Effector memory CD4-positive, alpha-beta T cell (primary cell): ENCODE measurements around the gene GARRE1.
"Not testable (repeated sequence)": the region's sequence is repeated elsewhere in the genome, so short reads cannot be mapped to it uniquely, and the experiment has no call there.

Source experiments
- DNase-seq, 3 donors: peaks; one replicate each; pipeline ENCODE4 v3.0.0-alpha.2; 2020
- H3K27ac ChIP-seq: 2 replicates; pipeline ENCODE4 v1.7.0; 2013; ENCODE audit warnings: mild to moderate bottlenecking, low read length, moderate library complexity; ENCODE audit not compliant: insufficient read depth, poor library complexity, severe bottlenecking
- H3K27me3 ChIP-seq: replicated peaks from 2 replicates; pipeline ENCODE4 v1.7.0; 2013; ENCODE audit warnings: mild to moderate bottlenecking, low read length; ENCODE audit not compliant: insufficient read depth, control insufficient read depth, poor library complexity, severe bottlenecking
- H3K36me3 ChIP-seq: 2 replicates; pipeline ENCODE4 v1.7.0; 2013; ENCODE audit warnings: mild to moderate bottlenecking, low read length, moderate library complexity; ENCODE audit not compliant: control insufficient read depth, insufficient read depth
- H3K4me1 ChIP-seq: 2 replicates; pipeline ENCODE4 v1.7.0; 2013; ENCODE audit warnings: low read length, mild to moderate bottlenecking; ENCODE audit not compliant: control insufficient read depth, insufficient read depth, poor library complexity, severe bottlenecking
- H3K4me3 ChIP-seq: 2 replicates; pipeline ENCODE4 v1.7.0; 2013; ENCODE audit warnings: low read length, low read depth, mild to moderate bottlenecking; ENCODE audit not compliant: insufficient read depth, poor library complexity, severe bottlenecking
- H3K9me3 ChIP-seq: 2 replicates; pipeline ENCODE4 v1.7.0; 2013; ENCODE audit warnings: mild to moderate bottlenecking, low read length, moderate library complexity; ENCODE audit not compliant: control insufficient read depth
- total RNA-seq, 3 donors: gene quantifications; one replicate each; lab custom pipeline; 2026; lab: John Stamatoyannopoulos, UW

GARRE1 gene, protein sequence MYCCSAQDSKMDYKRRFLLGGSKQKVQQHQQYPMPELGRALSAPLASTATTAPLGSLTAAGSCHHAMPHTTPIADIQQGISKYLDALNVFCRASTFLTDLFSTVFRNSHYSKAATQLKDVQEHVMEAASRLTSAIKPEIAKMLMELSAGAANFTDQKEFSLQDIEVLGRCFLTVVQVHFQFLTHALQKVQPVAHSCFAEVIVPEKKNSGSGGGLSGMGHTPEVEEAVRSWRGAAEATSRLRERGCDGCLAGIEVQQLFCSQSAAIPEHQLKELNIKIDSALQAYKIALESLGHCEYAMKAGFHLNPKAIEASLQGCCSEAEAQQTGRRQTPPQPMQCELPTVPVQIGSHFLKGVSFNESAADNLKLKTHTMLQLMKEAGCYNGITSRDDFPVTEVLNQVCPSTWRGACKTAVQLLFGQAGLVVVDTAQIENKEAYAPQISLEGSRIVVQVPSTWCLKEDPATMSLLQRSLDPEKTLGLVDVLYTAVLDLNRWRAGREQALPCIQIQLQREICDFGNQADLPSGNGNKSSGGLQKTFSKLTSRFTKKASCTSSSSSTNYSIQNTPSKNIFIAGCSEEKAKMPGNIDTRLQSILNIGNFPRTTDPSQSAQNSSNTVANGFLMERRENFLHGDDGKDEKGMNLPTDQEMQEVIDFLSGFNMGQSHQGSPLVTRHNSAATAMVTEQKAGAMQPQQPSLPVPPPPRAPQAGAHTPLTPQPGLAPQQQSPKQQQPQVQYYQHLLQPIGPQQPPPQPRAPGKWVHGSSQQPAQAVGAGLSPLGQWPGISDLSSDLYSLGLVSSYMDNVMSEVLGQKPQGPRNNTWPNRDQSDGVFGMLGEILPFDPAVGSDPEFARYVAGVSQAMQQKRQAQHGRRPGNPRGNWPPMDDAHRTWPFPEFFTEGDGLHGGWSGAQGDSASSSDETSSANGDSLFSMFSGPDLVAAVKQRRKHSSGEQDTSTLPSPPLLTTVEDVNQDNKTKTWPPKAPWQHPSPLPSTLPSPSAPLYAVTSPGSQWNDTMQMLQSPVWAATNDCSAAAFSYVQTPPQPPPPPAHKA (N-terminal part only)
- total RNA-seq: 84.2 to 97.6 (median 94.3) reads per million in 3 donors

DNA sequence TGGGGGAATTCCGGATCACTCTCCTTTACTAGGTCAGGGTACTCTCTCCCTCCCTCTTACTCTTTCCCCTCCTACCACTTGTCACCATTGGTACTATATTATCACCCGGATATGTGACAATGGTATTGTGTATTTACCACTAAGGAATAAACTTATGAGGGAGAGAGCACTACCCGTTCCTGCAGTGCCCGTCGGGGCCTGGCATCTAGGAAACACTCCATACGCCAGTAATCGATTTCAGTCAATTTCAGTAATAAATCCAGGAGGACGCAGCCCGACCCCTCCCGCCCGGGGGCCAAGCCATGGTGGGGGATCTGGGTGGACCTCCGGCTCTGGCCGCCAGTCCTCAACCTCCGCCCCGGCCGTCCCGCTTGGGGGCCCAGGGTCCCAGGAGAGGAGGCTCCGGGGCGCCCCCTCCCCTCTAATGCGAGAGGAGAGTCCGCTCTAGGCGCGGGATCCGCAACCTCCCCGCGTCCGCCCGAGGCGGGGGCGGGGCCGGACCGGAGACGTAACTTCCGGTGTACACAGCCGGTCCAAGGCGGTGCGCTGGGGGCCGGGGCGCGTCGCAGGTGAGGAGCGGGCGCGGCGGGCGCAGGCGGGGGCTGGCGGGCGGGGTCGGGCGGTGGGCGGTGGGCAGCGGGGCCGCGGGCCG, at the start of gene GARRE1:
Gene GARRE1, plus strand, starts transcription at position 509 of the 652 bp plus-strand sequence. CDS start 45,920 bp downstream, outside the sequence.
- Histone ChIP-seq H3K9me3 (no peaks in the 10 kb centered on the region), H3K4me3 (peak within 1 kb of the TSS; percentile 81), H3K36me3 (no peaks in the 10 kb centered on the region), H3K27me3 (no peaks in the 10 kb centered on the region), H3K27ac (peak within 1 kb of the TSS; percentile 89), H3K4me1 (peaks cover 7% of the 10 kb centered on the region)
- DNase-seq: peak; percentile 69 to 80 (median 71)

DNA sequence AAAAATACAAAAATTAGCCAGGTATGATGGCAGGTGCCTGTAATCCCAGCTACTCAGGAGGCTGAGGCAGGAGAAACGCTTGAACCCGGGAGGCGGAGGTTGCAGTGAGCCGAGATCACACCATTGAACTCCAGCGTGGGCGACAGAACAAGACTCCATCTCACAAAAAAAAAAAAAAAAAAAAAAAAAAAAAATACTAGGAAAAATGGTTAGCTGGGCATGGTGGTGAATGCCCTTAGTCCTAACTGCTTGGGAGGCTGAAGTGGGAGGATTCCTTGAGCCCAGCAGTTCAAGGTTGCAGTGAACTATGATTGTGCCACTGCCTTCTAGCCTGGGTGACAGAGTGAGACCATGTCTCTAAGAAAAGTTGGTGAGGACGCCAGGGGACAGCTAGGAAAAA, 49.0 kb upstream of the GARRE1 start:
- H3K36me3 ChIP-seq: peaks cover 25% of the 10 kb centered on the region

DNA sequence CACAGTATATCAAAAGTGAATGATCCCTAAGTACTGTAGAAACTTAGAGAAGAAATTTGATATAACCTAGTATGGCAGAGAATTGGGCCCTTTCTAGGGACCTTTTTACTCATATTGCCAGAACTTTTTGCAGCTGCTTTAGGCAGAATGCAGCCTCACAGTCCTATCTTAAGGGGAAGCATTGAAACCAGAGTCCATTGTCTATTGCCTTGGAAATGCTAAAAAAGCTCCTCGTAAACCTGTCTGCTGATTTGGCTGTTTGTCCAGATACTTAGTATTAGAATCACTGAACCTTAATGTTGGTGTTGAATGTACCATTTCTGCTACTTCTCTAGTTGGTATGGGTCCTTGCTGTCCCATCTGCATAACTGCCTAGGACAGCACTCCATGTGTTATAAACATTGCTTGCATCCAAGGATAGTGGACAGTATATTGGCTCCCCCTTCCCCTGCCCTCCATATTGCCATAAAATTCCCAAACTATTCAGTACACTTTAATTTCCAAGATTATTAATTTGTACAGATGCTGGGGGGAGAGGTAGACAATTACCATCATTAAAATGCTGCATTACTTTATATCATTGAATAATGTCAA, 46.0 kb upstream of the GARRE1 start:
- Histone ChIP-seq H3K27me3 (no peaks in the 10 kb centered on the region), H3K4me3 (no peak overlapping the region), H3K9me3 (no peaks in the 10 kb centered on the region), H3K36me3 (peaks cover 36% of the 10 kb centered on the region), H3K27ac (no peak overlapping the region), H3K4me1 (no peaks in the 10 kb centered on the region)
- DNase-seq: no peak

More for the DNA sequence above, 49.0 kb upstream of the GARRE1 start:
- not testable (repeated sequence) for H3K4me3 ChIP-seq, H3K9me3 ChIP-seq, DNase-seq, H3K4me1 ChIP-seq, H3K27ac ChIP-seq, H3K27me3 ChIP-seq

DNA sequence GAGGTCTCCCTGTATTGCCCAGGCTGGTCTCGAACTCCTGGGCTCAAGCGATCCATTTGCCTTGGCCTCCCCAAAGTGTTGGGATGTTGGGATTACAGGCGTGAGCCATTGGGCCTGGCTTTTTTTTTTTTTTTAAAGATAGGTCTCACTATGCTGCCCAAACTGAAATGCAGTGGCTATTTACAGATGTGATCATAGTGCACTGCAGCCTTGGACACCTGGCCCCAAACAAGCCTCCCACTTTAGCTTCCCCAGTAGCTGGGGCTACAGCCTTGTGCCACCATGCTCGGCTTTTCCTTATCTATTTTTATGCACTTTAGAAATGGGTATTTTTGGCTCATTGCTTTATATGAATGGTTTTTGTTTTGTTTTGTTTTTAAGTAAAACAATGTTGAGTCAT, 44.6 kb upstream of the GARRE1 start:
- DNase-seq: no peak
- no peak overlapping the region for H3K4me3 ChIP-seq
- H3K27me3 ChIP-seq: no peaks in the 10 kb centered on the region
- peaks cover 36% of the 10 kb centered on the region for H3K36me3 ChIP-seq
- no peaks in the 10 kb centered on the region for H3K9me3 ChIP-seq
- no peak overlapping the region for H3K27ac ChIP-seq
- H3K4me1 ChIP-seq: no peaks in the 10 kb centered on the region

DNA sequence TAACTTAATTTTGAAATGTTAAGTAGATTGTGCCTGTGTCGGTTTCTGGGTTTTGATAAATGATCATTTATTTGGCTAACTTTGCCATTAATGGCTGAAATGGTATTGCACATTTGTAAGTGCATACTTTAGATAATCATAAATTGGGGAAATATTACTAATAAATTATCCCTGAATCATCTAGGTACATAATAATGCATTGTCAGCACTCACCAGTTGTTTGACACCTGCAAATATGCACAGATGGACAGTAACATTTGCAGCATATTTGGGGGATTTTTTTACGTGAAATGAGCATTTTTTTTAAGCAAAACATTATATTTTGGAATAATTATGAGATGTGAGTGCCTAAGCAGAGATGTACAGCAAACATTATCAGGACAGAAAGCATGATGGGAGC, 41.1 kb upstream of the GARRE1 start:
- Histone ChIP-seq H3K4me3 (no peak overlapping the region), H3K4me1 (peaks cover 7% of the 10 kb centered on the region), H3K27ac (no peak overlapping the region), H3K9me3 (no peaks in the 10 kb centered on the region), H3K27me3 (no peaks in the 10 kb centered on the region), H3K36me3 (peaks cover 34% of the 10 kb centered on the region)
- DNase-seq: no peak

DNA sequence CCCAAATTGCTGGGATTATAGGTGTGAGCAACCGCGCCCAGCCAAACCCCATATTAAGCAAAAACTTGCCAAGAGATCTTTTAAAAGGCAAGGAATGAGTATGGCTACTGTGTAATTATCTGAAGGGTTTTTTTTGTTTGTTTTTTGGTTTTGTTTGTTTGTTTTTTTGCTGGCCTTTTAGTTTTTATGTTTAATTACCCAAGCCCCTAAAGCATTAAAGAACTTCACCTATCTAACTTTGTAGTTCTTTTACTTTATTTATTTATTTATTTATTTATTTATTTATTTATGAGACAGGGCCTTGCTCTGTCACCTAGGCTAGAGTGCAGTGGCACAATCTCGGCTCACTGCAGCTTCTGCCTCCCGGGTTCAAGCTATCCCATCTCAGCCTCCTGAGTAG, 40.3 kb upstream of the GARRE1 start:
- Histone ChIP-seq H3K36me3 (peaks cover 31% of the 10 kb centered on the region), H3K27me3 (no peaks in the 10 kb centered on the region), H3K4me1 (peaks cover 14% of the 10 kb centered on the region), H3K4me3 (no peak overlapping the region), H3K27ac (no peak overlapping the region), H3K9me3 (no peaks in the 10 kb centered on the region)
- DNase-seq: no peak

DNA sequence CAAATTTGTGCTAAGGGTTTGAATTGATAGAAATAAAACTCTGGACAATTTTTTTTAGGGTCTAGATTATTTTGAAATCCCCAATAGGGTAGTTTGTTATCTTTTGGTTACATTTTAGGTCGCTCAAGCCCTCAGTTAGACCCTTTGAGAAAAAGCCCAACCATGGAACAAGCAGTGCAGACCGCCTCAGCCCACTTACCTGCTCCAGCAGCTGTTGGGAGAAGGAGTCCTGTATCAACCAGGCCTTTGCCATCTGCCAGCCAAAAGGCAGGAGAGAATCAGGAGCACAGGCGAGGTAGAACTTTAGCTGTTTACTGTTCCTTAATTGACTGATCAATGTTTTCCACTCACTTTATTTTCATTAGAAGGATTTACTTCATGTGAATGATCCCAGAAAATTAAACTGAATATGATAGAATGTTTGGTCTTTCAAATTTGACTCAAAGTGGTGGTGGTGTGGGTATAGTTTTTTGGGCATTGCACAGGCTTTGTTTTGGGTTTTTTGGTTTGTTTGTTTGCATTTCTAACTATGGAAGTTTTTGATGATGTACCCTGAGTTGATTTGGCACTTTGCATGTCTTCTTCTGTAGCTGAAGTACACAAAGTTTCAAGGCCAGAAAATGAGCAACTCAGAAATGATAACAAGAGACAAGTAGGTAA, 39.2 kb upstream of the GARRE1 start:
- Histone ChIP-seq H3K9me3 (no peaks in the 10 kb centered on the region), H3K27me3 (no peaks in the 10 kb centered on the region), H3K4me1 (peaks cover 14% of the 10 kb centered on the region), H3K36me3 (peaks cover 29% of the 10 kb centered on the region), H3K4me3 (no peak overlapping the region), H3K27ac (no peak overlapping the region)
- DNase-seq: no peak

DNA sequence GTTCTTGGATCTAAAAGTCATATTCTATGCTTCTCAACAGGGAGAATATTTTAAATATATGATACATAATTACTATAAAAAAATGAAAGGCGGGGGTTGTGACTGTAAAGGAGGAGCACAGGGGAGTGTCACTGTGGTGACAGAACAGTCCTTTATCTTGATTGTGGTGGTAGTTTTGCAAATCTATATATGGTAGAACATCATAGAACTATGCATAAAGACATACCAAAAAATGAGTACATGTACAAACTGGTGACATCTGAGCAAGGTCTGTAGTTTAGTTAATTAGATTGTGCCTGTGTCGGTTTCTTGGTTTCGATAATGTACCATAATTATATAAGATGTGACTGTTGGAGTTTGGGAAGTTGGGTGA, 38.7 kb upstream of the GARRE1 start:
- H3K4me3 ChIP-seq: no peak overlapping the region
- peaks cover 17% of the 10 kb centered on the region for H3K4me1 ChIP-seq
- H3K27me3 ChIP-seq: no peaks in the 10 kb centered on the region
- DNase-seq: no peak
- H3K9me3 ChIP-seq: no peaks in the 10 kb centered on the region
- no peak overlapping the region for H3K27ac ChIP-seq
- peaks cover 24% of the 10 kb centered on the region for H3K36me3 ChIP-seq

DNA sequence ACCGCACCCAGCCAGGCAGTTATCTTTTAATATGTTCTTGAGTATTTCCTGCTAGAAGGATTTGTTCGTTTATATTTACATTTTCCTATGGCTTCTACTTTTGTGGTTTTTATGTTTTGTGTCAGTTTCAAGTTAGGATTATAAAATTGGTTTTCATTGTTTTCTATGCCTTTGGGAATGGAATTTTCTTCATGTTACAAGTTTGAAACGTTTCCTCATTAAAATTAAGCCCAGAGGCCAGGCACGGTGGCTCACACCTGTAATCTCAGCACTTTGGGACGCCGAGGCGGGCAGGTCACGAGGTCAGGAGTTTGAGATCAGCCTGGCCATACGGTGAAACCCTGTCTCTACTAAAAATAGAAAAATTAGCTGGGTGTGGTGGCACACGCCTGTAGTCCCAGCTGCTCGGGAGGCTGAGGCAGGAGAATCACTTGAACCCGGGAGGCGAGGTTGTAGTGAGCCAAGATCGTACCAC, 37.6 kb upstream of the GARRE1 start:
- H3K4me1 ChIP-seq: peaks cover 17% of the 10 kb centered on the region
- H3K27me3 ChIP-seq, H3K27ac ChIP-seq, DNase-seq, H3K9me3 ChIP-seq, H3K4me3 ChIP-seq: not testable (repeated sequence)
- H3K36me3 ChIP-seq: peaks cover 26% of the 10 kb centered on the region
